Effector CD8-positive, alpha-beta T cell (primary cell): ENCODE results near the gene SEC24B.
"Not testable (repeated sequence)": the region's sequence is repeated elsewhere in the genome, so short reads cannot be mapped to it uniquely, and the experiment has no call there.

Experiments
- DNase-seq: peaks from one replicate; lab custom pipeline; 2025; lab: John Stamatoyannopoulos, UW

The SEC24B gene

GRCh38 chr4:109578846-109579245, 145.2 kb downstream of the SEC24B start:
- DNase-seq: no peak

DNA sequence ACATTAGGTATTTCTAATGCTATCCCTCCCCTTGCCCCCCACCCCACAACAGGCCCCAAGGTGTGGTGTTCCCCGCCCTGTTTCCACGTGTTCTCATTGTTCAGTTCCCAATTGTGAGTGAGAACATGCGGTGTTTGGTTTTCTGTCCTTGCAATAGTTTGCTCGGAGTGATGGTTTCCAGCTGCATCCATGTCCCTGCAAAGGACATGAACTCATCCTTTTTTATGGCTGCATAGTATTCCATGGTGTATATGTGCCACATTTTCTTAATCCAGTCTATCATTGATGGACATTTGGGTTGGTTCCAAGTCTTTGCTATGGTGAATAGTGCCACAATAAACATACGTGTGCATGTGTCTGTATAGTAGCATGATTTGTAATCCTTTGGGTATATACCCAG, 146.4 kb downstream of the SEC24B start:
- not testable (repeated sequence) for DNase-seq

- no peak for DNase-seq
Measured at GRCh38 chr4:109588176-109588575, 154.6 kb downstream of the SEC24B start.

DNA sequence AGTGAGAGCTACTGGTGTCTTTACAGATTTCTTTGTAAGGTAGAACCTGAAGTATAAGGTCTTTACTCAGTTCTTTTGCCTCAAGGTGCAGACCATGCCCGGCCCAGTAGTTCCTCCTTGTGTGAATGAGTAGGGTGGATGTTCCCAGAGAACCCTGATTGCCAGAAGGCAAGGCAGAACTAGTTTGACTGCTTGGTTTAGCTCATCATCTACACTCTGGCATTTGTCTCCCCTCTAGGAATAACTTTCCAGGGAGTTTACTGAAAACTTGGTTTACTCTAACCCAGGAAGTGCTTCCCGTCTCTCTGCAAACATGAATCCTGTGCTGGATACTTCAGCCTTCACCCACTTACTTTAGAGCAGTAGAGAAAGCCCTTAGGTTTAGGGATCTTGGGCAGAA, 155.5 kb downstream of the SEC24B start:
- DNase-seq: no peak

DNA sequence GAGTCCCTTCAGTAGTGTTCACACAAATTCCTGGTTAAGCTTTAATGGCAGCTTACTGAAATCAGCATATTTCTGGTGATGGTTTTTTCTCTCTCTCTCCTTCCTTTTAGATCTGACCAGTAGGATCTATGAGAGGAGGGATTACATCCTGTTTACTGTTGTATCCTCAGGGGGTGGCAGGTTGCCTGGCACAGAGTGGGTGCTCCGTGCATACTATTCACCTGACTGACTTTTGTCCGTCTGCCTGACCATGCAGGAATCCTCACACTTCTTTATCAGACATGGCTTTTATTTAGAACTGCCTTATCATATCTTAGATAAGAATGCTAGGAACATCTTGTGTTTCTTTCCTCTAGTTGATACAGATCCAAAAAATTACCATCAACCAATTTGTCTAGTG, 156.0 kb downstream of the SEC24B start:
- no peak for DNase-seq
